Activated CD8-positive, alpha-beta memory T cell treated with anti-CD3 and anti-CD28 coated beads, Interleukin-2, amount 10 ng/mL, durations not matched to agents 7 days and 5 days (primary cell): Measurements from ENCODE around the gene PLCXD3. TPM values are rescaled to one million over a fixed set of nuclear protein-coding genes. Genes with fewer than 3 reads are reported as not detected.

Experiments
- ATAC-seq: fragments of 150-1000 bp; cut with Tn5 transposase; one replicate; pipeline ENCODE4 v1.10.0; 2021; ENCODE audit warnings: moderate library complexity
- CTCF ChIA-PET: fragments of 350-600 bp; sonication (Branson Sonifier 250); formaldehyde crosslinking; loops from one replicate; lab custom pipeline; 2021; ENCODE audit warnings: antibody characterized with exemption; lab: Charles Lee
- DNase-seq: peaks from one replicate; pipeline ENCODE4 v3.0.0-alpha.2; 2020
- H3K27ac Mint-ChIP-seq: one replicate; pipeline ENCODE4 v1.8.0; 2021; ENCODE audit warnings: mild to moderate bottlenecking, mixed read lengths
- H3K27me3 Mint-ChIP-seq: one replicate; pipeline ENCODE4 v1.8.0; 2021; ENCODE audit warnings: mixed read lengths
- H3K36me3 Mint-ChIP-seq: one replicate; pipeline ENCODE4 v1.8.0; 2021; ENCODE audit warnings: mild to moderate bottlenecking, mixed read lengths
- H3K4me1 Mint-ChIP-seq: one replicate; pipeline ENCODE4 v1.8.0; 2021; ENCODE audit warnings: mixed read lengths
- H3K4me3 Mint-ChIP-seq: one replicate; pipeline ENCODE4 v1.8.0; 2021; ENCODE audit warnings: mild to moderate bottlenecking, moderate library complexity, mixed read lengths
- H3K9me3 Mint-ChIP-seq: one replicate; pipeline ENCODE4 v1.8.0; 2022; ENCODE audit warnings: low read depth, mixed read lengths
- total RNA-seq, 2 experiments: library from RNA; stranded (reverse); gene quantifications; one replicate each; pipeline ENCODE4 v1.2.3, GENCODE V29; 2021

The PLCXD3 gene
- total RNA-seq, 2 experiments from 2014 or later = not detected

DNA sequence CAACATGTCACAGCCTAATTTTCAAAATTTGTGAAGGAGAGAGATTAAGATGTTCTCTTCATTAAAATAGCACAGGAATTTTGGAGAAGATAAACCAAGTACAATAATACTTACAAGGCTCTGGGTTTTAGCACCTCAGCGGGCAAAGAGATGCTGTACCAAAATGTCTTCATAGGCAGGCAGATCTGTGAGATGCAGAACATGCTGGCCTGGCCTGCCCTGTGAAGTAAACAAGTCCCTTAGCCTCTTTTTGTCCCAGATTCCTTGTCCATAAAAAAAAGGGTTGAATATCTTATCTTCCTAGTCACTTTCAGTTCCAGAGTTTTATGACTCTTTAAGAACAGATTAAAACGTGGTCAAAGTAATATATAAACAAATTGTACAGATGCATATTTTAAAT lies 244.0 kb downstream of the PLCXD3 start:
- H3K9me3 Mint-ChIP-seq = no peaks in the 10 kb centered on the region
- H3K36me3 Mint-ChIP-seq = no peaks in the 10 kb centered on the region
- H3K4me3 Mint-ChIP-seq = no peak overlapping the region
- H3K27ac Mint-ChIP-seq = no peak overlapping the region
- DNase-seq (no peak), ATAC-seq (no peak)
- H3K4me1 Mint-ChIP-seq = no peaks in the 10 kb centered on the region
- CTCF ChIA-PET = no interaction called here
- H3K27me3 Mint-ChIP-seq = peaks cover 5% of the 10 kb centered on the region

DNA sequence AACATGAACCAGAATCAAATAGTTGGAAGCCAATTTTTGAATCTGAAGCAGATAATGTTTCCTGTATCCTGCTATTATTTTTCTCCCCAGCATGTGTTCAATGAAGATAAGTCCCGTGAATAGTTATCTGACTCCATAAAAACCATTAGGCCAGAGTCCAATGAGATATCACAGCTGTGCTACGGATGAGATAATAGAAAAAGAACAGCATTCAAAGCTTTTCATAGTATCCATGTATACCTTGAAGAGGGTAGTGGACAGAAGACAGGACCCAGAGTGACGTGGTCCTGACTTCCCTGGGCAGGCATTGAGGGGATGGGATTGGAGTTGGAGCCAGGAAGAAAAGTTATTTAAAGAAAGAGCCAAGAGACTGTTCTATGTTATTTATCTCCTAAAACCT lies 246.4 kb downstream of the PLCXD3 start:
- no peak overlapping the region for H3K4me3 Mint-ChIP-seq
- peaks cover 5% of the 10 kb centered on the region for H3K27me3 Mint-ChIP-seq
- H3K27ac Mint-ChIP-seq = no peak overlapping the region
- ATAC-seq = no peak
- no peaks in the 10 kb centered on the region for H3K36me3 Mint-ChIP-seq
- no peaks in the 10 kb centered on the region for H3K4me1 Mint-ChIP-seq
- DNase-seq = no peak
- no peaks in the 10 kb centered on the region for H3K9me3 Mint-ChIP-seq
- CTCF ChIA-PET = no interaction called here

DNA sequence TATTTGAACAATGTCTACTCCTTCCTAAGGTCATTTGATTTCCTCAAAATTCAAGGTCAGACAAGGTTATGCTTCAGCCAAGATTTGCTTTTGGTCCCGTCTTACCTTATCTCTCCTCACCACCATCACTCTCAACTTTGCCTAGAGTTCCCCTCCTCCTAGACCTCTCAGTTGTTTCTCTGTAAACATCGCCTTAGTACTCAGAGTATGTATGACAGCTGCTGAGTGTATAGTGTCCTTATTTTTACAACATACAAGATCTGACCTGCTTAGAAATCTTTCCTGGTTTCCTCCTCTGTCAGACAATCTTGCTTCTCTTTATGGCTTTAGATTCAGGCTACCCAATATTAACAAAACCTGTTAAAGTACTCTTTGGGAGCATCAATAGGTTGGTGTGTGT lies 247.1 kb downstream of the PLCXD3 start:
- Mint-ChIP-seq H3K27me3 (peaks cover 5% of the 10 kb centered on the region), H3K36me3 (no peaks in the 10 kb centered on the region), H3K27ac (no peak overlapping the region), H3K4me3 (no peak overlapping the region), H3K4me1 (no peaks in the 10 kb centered on the region), H3K9me3 (no peaks in the 10 kb centered on the region)
- no peak for DNase-seq
- no peak for ATAC-seq
- CTCF ChIA-PET = no interaction called here
